Upper lobe of right lung (tissue), 1 donor: Measurements from ENCODE around the gene LAT. TPM values are rescaled to one million over a fixed set of nuclear protein-coding genes. Genes with fewer than 3 reads are reported as not detected.
"Not testable (repeated sequence)": the region's sequence is repeated elsewhere in the genome, so short reads cannot be mapped to it uniquely, and the experiment has no call there.

Source experiments
- ATAC-seq: fragments of 200-7000 bp; cut with Tn5 transposase; one replicate; pipeline ENCODE4 v1.9.1; 2020; ENCODE audit warnings: mild to moderate bottlenecking, moderate library complexity
- DNase-seq: peaks from one replicate; pipeline ENCODE4 v3.0.0-alpha.2; 2020
- H3K27ac ChIP-seq: fragments of 200-600 bp; one replicate; pipeline ENCODE4 v1.8.0; 2022
- H3K27me3 ChIP-seq: fragments of 200-600 bp; one replicate; pipeline ENCODE4 v1.8.0; 2022; ENCODE audit warnings: mild to moderate bottlenecking
- H3K36me3 ChIP-seq: fragments of 200-600 bp; one replicate; pipeline ENCODE4 v1.8.0; 2022
- H3K4me1 ChIP-seq: fragments of 200-600 bp; one replicate; pipeline ENCODE4 v1.8.0; 2022
- H3K4me3 ChIP-seq: fragments of 200-600 bp; one replicate; pipeline ENCODE4 v1.8.0; 2022; ENCODE audit warnings: mild to moderate bottlenecking
- H3K9me3 ChIP-seq: fragments of 200-600 bp; one replicate; pipeline ENCODE4 v1.8.0; 2022
- intact Hi-C: fragments of 100-400 bp; cut with DNase I; formaldehyde crosslinking; loops from one replicate; pipeline ENCODE4 v1.11.0; 2022
- total RNA-seq: library from RNA; stranded (reverse); fragmentation: NEBNext Ultra II Directional; extraction: Animal tissue kit (Norgen Biotek cat#: 25700); gene quantifications from one replicate; pipeline ENCODE4 v1.2.1, GENCODE V29; 2021
- TF ChIP-seq, protein P1 (sequence below): fragments of 200-600 bp; IDR thresholded peaks from one replicate; pipeline ENCODE4 v1.8.0; 2022; ENCODE audit warnings: antibody characterized with exemption
- donor health status: DM: no; HTN: yes; CAD: no; lungs with severe emphysema.

Gene LAT
- total RNA-seq, 1 donor from 2014 or later: 13.4 TPM

DNA sequence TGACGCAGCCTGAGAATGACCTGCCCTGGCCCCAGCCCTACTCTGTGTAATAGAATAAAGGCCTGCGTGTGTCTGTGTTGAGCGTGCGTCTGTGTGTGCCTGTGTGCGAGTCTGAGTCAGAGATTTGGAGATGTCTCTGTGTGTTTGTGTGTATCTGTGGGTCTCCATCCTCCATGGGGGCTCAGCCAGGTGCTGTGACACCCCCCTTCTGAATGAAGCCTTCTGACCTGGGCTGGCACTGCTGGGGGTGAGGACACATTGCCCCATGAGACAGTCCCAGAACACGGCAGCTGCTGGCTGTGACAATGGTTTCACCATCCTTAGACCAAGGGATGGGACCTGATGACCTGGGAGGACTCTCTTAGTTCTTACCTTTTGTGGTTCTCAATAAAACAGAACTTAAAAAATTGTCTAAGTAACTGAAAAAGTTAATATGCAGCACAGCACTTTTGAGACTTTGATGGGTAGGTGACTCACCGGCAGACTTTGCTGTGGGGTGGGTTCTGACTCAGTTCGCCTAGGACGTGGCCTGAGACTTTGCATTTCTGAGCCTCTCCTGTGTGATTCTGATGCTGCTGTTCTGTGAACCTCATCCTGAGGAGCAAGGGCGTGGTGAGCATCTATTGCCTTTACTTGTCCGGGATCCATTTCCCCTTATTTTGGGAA lies 5.7 kb downstream of the LAT start:
- TF ChIP-seq, protein P1, sequence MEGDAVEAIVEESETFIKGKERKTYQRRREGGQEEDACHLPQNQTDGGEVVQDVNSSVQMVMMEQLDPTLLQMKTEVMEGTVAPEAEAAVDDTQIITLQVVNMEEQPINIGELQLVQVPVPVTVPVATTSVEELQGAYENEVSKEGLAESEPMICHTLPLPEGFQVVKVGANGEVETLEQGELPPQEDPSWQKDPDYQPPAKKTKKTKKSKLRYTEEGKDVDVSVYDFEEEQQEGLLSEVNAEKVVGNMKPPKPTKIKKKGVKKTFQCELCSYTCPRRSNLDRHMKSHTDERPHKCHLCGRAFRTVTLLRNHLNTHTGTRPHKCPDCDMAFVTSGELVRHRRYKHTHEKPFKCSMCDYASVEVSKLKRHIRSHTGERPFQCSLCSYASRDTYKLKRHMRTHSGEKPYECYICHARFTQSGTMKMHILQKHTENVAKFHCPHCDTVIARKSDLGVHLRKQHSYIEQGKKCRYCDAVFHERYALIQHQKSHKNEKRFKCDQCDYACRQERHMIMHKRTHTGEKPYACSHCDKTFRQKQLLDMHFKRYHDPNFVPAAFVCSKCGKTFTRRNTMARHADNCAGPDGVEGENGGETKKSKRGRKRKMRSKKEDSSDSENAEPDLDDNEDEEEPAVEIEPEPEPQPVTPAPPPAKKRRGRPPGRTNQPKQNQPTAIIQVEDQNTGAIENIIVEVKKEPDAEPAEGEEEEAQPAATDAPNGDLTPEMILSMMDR: no peak
- intact Hi-C loops: no loop called here
- Histone ChIP-seq H3K9me3 (no peaks in the 10 kb centered on the region), H3K4me3 (no peak overlapping the region), H3K27ac (no peak overlapping the region), H3K27me3 (no peaks in the 10 kb centered on the region), H3K4me1 (no peaks in the 10 kb centered on the region), H3K36me3 (peaks cover 47% of the 10 kb centered on the region)
- DNase-seq: no peak
- ATAC-seq: no peak

DNA sequence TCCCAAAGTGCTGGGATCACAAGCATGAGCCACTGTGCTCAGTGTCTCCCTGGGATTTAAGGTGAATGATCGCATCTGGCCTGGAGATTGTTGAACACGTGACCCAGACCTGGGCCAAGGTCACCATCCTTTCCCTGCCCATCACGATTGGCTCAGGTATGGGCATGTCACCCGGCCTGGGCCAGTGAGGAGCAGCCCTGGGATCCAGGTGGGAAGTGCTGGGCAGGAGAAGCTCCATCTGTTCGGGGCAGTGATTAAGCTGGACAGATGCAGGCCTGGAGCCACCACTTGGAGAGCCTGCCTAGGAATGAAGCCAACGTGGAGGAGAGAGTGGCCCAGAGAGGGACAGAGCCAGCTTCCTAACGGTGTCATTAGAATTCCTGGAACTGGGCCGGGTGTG lies 6.8 kb downstream of the LAT start:
- peaks cover 41% of the 10 kb centered on the region for H3K36me3 ChIP-seq
- no peak for DNase-seq
- intact Hi-C loops: no loop called here
- H3K4me3 ChIP-seq: no peak overlapping the region
- no peak overlapping the region for H3K27ac ChIP-seq
- H3K27me3 ChIP-seq: no peaks in the 10 kb centered on the region
- ATAC-seq: peak; percentile 25
- TF ChIP-seq, protein P1: no peak
- no peaks in the 10 kb centered on the region for H3K9me3 ChIP-seq
- no peaks in the 10 kb centered on the region for H3K4me1 ChIP-seq

DNA sequence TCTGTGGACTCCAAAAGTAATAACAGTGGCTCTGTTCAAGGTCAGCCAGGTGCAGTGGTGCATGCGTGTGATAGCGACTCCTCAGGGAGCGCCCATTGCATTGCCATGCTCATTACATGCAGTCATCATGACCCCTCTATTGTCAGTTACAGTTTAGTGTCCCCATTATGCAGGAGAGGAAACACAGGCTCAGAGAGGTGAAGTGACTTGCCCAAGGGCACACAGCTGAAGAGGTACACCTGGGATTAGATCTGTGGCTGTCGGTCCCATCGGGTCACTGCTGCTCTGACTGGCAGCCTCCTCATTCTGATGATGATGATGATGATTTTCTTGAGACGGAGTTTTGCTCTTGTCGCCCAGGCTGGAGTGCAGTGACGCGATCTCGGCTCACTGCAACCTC lies 7.6 kb downstream of the LAT start:
- Histone ChIP-seq H3K36me3 (peaks cover 33% of the 10 kb centered on the region), H3K4me3 (no peak overlapping the region), H3K4me1 (no peaks in the 10 kb centered on the region), H3K9me3 (no peaks in the 10 kb centered on the region), H3K27me3 (no peaks in the 10 kb centered on the region), H3K27ac (no peak overlapping the region)
- no peak for DNase-seq
- TF ChIP-seq, protein P1: no peak
- no peak for ATAC-seq
- intact Hi-C loops: no loop called here

DNA sequence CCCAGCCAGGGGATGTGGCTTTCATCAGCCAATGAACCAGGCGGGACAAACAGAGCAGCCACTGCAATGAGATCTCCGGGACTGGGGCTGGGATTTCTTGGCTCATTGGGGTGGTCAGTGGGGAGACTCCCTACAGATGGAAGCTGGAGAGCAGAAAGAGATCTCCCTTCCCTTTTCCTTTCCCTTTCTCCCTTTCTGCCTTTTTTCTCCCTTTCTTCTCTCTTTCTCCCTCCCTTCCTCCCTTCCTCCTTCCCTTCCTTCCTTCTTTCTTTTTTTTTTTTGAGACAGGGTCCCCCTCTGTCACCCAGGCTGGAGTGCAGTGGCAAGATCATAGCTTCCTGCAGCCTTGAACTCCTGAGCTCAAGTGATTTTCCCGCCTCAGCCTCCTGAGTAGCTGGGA lies 14.0 kb downstream of the LAT start:
- intact Hi-C loops: no loop called here

DNA sequence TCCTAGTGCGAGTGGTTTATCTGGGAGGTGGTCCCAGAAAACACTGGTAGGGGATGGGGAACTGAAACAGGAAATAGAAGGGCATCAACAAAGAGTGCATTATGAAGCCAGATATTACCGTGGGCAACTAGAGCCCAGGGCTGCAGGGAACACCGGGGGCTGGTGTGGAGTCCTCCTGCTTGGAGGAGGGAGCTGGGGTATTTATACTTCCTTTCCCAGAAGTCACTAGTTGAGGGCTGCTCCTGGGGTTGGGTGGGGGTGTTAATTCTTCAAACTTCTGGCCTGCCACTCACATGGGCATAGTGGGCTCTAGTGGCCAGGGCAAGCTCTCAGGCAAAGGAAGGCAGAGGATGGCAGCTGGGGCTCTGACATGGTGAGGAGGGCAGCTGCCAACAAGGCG lies 14.7 kb downstream of the LAT start:
- intact Hi-C loops: no loop called here
- Histone ChIP-seq H3K4me3 (no peak overlapping the region), H3K27me3 (no peaks in the 10 kb centered on the region), H3K9me3 (no peaks in the 10 kb centered on the region), H3K36me3 (no peaks in the 10 kb centered on the region), H3K4me1 (no peaks in the 10 kb centered on the region), H3K27ac (no peak overlapping the region)
- no peak for ATAC-seq
- TF ChIP-seq, protein P1: no peak
- no peak for DNase-seq

More for the DNA sequence above, 14.0 kb downstream of the LAT start:
- no peaks in the 10 kb centered on the region for H3K27me3 ChIP-seq
- TF ChIP-seq, protein P1: no peak
- ATAC-seq: no peak
- H3K27ac ChIP-seq: no peak overlapping the region
- DNase-seq: no peak
- H3K4me3 ChIP-seq: no peak overlapping the region
- H3K36me3 ChIP-seq: no peaks in the 10 kb centered on the region
- no peaks in the 10 kb centered on the region for H3K4me1 ChIP-seq
- no peaks in the 10 kb centered on the region for H3K9me3 ChIP-seq

DNA sequence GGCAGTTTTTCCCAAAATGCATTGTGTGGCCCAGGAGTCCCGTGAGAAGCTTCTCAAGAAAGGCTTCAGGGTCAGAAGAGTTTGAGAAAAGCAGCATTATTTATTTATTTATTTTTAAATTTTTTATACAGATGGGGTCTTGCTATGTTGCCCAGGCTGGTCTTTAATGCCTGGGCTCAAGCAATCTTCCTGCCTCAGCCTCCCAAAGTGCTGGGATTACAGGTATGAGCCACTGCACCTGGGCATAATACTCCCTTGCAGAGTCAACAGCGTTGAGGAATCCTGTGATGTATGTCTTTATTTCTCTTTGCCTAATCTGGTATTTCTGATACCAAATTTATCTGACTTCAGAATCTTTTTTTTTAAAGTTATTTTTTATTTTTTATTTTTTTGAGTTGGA lies 15.2 kb downstream of the LAT start:
- TF ChIP-seq, protein P1: no peak
- Histone ChIP-seq H3K4me1 (no peaks in the 10 kb centered on the region), H3K27ac (no peak overlapping the region), H3K36me3 (no peaks in the 10 kb centered on the region), H3K9me3 (no peaks in the 10 kb centered on the region), H3K27me3 (no peaks in the 10 kb centered on the region), H3K4me3 (no peak overlapping the region)
- DNase-seq (no peak), ATAC-seq (no peak)
- intact Hi-C loops: no loop called here

DNA sequence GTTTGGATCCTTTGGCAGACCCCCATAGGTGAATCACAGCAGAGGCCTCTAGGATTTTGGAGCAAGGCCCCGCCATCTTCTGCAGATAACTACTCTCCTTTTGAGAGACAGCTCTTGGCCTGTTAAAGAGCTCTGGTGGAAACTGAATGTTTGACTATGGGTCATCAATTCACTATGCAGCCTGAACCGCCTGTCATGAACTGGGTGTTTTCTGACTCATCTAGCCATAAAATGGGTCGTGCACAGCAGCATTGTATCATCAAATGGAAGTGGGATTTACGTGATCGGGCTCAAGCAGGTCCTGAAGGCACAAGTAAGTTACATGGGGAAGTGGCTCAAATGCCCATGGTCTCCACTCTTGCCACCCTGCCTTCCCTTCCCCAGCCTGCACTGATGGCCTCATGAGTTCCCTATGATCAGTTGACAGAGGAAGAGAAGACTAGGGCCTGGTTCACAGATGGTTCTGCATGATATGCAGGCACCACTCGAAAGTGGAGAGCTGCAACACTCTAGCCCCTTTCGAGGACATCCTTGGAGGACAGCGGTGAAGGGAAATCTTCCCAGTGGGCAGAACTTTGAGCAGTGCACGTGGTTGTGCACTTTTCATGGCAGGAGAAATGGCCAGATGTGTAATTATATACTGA lies 19.8 kb downstream of the LAT start:
- H3K4me3 ChIP-seq, H3K27me3 ChIP-seq, H3K27ac ChIP-seq, intact Hi-C loops, DNase-seq, ATAC-seq, H3K4me1 ChIP-seq, H3K9me3 ChIP-seq, H3K36me3 ChIP-seq: not testable (repeated sequence)
